Measurements from ENCODE around the gene SSNA1. TPM values are rescaled to one million over a fixed set of nuclear protein-coding genes. Genes with fewer than 3 reads are reported as not detected.

Gene SSNA1
- total RNA-seq, 1 donor from 2014 or later = 58.1 TPM

DNA sequence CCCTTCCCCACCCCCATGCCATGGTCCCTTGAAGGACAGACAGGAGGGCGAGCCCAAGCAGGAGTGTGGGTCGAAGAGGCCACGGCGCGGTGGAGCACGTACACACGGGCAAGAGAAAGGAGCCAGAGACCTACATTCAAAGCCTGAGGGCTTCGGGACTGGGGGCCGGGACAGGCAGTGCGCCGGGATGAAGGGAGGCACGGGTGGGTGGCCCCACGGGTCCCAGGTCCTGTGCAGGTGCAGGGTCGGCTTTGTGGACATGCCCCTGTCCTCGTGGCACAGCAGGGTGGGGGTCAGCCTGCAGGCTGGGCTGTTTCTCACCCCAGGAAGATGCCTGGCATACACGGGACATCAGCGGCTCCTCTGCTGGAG, 28.4 kb upstream of the SSNA1 start:
- Mint-ChIP-seq H3K4me3 (ENCODE audit: unreplicated experiment) (no peak overlapping the region), H3K9me3 (ENCODE audit: unreplicated experiment) (no peaks in the 10 kb centered on the region), H3K36me3 (ENCODE audit: unreplicated experiment) (no peaks in the 10 kb centered on the region), H3K27me3 (ENCODE audit: unreplicated experiment) (peaks cover 18% of the 10 kb centered on the region), H3K4me1 (ENCODE audit: unreplicated experiment) (no peaks in the 10 kb centered on the region), H3K27ac (ENCODE audit: unreplicated experiment) (no peak overlapping the region)
- TF ChIP-seq, protein P1, sequence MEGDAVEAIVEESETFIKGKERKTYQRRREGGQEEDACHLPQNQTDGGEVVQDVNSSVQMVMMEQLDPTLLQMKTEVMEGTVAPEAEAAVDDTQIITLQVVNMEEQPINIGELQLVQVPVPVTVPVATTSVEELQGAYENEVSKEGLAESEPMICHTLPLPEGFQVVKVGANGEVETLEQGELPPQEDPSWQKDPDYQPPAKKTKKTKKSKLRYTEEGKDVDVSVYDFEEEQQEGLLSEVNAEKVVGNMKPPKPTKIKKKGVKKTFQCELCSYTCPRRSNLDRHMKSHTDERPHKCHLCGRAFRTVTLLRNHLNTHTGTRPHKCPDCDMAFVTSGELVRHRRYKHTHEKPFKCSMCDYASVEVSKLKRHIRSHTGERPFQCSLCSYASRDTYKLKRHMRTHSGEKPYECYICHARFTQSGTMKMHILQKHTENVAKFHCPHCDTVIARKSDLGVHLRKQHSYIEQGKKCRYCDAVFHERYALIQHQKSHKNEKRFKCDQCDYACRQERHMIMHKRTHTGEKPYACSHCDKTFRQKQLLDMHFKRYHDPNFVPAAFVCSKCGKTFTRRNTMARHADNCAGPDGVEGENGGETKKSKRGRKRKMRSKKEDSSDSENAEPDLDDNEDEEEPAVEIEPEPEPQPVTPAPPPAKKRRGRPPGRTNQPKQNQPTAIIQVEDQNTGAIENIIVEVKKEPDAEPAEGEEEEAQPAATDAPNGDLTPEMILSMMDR (IDR thresholded peaks at IDR 0.05) = no peak
- DNase-seq (ENCODE audit: extremely low spot score, unreplicated experiment) = no peak

DNA sequence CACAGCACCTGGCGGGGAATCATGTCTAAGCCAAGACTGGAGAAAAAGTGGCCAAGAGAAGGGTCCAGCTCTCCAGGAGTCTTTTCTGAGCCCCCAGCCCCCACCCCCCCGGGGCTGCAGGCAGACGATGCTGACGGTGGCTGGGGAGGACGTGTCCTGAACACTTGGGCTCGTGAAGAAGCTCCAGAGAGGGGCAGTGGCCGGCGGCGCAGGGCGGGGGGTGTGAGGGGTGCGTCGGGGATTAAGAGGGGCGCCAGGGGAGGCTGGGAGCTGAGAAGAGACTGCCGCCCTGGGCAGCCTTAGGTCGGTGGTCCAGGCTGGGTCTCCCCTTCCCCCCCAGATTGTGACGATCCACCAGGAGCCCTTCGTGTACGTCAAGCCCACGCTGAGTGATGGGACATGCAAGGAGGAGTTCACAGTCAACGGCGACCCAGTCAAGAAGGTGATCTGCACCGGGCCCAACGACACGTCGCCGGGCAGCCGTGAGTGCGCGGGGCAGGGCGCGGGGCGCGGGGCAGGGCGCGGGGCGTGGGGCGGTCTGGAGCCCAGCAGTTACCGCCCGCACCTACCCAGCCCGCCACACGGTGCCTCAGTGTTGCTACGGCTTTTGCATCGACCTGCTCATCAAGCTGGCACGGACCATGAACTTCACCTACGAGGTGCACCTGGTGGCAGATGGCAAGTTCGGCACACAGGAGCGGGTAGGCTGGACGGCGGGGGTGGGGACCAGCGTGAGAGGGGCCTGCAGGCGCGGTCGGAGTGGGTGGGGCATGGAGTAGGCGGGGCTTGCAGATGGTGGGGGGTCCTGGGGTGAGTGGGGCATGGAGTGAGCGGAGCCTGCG, 27.5 kb upstream of the SSNA1 start:
- peaks cover 21% of the 10 kb centered on the region for H3K27me3 Mint-ChIP-seq (ENCODE audit: unreplicated experiment)

DNA sequence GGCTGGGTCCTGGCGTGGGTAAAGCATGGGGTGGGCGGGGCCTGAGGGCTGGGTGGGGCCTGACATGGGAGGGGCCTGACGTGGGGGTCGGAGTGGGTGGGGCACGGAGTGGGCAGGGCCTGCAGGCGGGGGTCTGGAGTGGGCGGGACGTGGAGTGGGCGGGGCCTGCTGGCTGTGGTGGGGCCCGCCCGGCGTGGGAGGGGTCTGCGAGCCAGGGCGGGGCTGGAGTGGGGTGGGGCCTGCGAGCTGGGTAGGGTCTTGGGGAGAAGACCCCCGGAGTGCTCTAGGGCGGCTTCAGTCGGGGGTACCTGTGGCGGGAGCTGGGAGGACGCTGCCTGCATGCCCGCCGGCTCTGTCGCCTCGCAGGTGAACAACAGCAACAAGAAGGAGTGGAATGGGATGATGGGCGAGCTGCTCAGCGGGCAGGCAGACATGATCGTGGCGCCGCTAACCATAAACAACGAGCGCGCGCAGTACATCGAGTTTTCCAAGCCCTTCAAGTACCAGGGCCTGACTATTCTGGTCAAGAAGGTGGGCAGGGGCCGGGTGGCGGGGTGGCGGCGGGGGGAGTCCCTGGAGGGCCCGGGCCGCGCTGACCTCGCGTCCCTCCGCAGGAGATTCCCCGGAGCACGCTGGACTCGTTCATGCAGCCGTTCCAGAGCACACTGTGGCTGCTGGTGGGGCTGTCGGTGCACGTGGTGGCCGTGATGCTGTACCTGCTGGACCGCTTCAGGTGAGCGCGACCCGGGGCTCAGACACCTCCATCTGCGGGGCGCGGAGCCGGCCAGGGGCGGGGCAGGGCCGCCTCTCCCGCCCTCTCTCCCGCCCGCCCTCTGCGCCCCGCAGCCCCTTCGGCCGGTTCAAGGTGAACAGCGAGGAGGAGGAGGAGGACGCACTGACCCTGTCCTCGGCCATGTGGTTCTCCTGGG, 26.7 kb upstream of the SSNA1 start:
- Mint-ChIP-seq H3K27ac (ENCODE audit: unreplicated experiment) (no peak overlapping the region), H3K9me3 (ENCODE audit: unreplicated experiment) (no peaks in the 10 kb centered on the region), H3K36me3 (ENCODE audit: unreplicated experiment) (no peaks in the 10 kb centered on the region), H3K4me1 (ENCODE audit: unreplicated experiment) (peaks cover 3% of the 10 kb centered on the region), H3K4me3 (ENCODE audit: unreplicated experiment) (no peak overlapping the region), H3K27me3 (ENCODE audit: unreplicated experiment) (peaks cover 26% of the 10 kb centered on the region)
- no peak for DNase-seq (ENCODE audit: extremely low spot score, unreplicated experiment)
- TF ChIP-seq, protein P1 (IDR thresholded peaks at IDR 0.05) = no peak

More for the DNA sequence above, 27.5 kb upstream of the SSNA1 start:
- TF ChIP-seq, protein P1 (IDR thresholded peaks at IDR 0.05) = no peak
- H3K27ac Mint-ChIP-seq (ENCODE audit: unreplicated experiment) = no peak overlapping the region
- H3K9me3 Mint-ChIP-seq (ENCODE audit: unreplicated experiment) = no peaks in the 10 kb centered on the region
- DNase-seq (ENCODE audit: extremely low spot score, unreplicated experiment) = no peak
- H3K36me3 Mint-ChIP-seq (ENCODE audit: unreplicated experiment) = no peaks in the 10 kb centered on the region
- no peaks in the 10 kb centered on the region for H3K4me1 Mint-ChIP-seq (ENCODE audit: unreplicated experiment)
- H3K4me3 Mint-ChIP-seq (ENCODE audit: unreplicated experiment) = no peak overlapping the region

DNA sequence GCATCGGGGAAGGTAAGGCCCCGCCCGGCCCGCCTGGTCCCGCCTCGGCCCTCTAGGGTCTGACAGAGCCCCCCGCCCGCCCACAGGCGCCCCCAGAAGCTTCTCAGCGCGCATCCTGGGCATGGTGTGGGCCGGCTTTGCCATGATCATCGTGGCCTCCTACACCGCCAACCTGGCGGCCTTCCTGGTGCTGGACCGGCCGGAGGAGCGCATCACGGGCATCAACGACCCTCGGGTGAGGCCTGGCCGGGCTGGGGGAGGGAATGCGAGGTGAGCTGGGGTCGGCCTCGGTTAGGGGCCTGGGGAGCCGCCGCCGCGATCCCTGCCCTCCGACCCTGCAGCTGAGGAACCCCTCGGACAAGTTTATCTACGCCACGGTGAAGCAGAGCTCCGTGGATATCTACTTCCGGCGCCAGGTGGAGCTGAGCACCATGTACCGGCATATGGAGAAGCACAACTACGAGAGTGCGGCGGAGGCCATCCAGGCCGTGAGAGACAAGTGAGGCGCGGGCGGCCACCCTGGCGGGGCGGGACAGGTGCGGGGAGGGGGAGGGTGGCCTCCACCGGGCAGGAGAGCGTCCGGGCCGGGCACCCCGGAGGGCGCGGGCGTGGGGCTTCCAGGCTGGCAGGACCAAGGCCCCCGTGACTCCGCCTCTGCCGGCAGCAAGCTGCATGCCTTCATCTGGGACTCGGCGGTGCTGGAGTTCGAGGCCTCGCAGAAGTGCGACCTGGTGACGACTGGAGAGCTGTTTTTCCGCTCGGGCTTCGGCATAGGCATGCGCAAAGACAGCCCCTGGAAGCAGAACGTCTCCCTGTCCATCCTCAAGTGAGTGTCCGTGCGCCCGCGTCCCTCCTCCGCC, 25.7 kb upstream of the SSNA1 start:
- no peak for DNase-seq (ENCODE audit: extremely low spot score, unreplicated experiment)
- peaks cover 3% of the 10 kb centered on the region for H3K4me1 Mint-ChIP-seq (ENCODE audit: unreplicated experiment)
- no peaks in the 10 kb centered on the region for H3K36me3 Mint-ChIP-seq (ENCODE audit: unreplicated experiment)
- no peaks in the 10 kb centered on the region for H3K9me3 Mint-ChIP-seq (ENCODE audit: unreplicated experiment)
- H3K27ac Mint-ChIP-seq (ENCODE audit: unreplicated experiment) = no peak overlapping the region
- TF ChIP-seq, protein P1 (IDR thresholded peaks at IDR 0.05) = no peak
- H3K4me3 Mint-ChIP-seq (ENCODE audit: unreplicated experiment) = no peak overlapping the region
- peaks cover 26% of the 10 kb centered on the region for H3K27me3 Mint-ChIP-seq (ENCODE audit: unreplicated experiment)

Measured in osteocyte (in vitro differentiated cells).